ENCODE results near the gene ACTR3.
A peak's percentile ranks its signal among the peaks of the same experiment; 100 is the strongest.
"Not testable (repeated sequence)": the region's sequence is repeated elsewhere in the genome, so short reads cannot be mapped to it uniquely, and the experiment has no call there.

The ACTR3 gene

DNA sequence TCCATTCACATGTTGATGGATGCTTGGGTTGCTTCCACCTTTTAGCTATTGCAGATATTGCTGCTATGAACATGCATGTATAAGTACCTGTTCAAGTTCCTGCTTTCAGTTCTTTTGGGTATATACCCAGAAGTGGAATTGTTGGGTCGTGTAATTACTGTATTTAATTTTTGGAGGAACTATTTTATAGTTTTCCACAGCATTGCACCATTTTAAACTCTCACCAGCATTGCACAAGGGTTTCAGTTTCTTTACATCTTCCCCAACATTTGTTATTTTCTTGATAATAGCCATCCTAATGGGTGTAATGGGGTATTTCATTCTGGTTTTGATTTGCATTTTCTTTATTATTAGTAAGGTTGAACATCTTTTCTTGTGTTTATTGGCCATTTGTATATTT is 16.0 kb downstream of the ACTR3 start:
- DNase-seq (ENCODE audit: low read depth in 2 of 2): no peak

- DNase-seq (ENCODE audit: low read depth in 2 of 2): no peak
These were observed 16.8 kb downstream of the ACTR3 start for GRCh38 chr2:113906647-113907046.

DNA sequence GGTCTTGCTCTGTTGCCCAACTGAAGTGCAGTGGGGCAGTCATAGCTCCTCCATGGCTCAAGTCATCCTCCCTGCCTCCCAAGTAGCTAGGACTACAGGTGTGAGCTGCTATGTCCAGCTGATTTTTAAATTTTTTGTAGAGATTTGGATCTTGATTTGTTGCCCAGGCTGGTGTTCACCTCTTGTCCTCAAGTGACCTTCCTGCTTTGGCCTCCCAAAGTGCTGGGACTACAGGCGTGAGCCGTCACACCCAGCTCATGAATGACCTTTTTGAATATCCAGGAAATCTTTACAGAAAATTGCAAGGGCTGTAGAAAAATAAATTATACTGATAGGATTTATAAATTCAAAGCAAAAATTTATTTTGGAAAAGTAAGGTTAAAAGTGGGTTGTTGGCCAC is 17.4 kb downstream of the ACTR3 start:
- no peak for DNase-seq (ENCODE audit: low read depth in 2 of 2)

DNA sequence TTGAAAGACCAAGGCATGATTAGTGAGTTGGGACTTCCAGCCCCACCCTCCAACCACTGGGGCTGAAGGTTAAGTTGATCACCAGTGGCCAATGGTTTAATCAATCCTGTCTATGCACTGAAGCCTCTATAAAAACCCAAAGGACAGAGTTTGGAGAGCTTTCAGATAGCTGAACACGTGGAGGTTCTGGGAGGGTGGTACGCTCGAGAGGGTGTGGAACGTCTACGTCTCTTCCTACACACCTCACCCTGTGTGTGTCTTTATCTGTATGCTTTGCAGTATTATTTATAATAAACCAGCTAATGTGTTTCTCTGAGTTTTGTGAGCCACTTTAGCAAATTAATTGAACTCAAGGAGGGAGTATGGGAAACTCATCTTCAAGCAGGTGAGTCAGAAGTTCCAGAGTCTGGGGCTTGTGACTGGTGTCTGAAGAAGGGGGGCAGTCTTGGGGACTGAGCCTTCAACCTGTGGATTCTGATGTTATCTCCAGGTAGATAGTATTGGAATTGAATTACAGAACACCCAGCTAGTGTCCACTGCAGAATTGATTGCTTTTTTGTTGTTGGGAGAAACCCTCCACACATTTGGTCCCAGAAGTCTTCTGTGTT is 20.3 kb downstream of the ACTR3 start:
- no peak for DNase-seq (ENCODE audit: low read depth in 2 of 2)

GRCh38 chr2:113910967-113911678 is 21.2 kb downstream of the ACTR3 start:
- no peak for DNase-seq (ENCODE audit: low read depth in 2 of 2)

GRCh38 chr2:113915082-113915819 is 25.4 kb downstream of the ACTR3 start:
- DNase-seq (ENCODE audit: low read depth in 2 of 2): no peak

- DNase-seq (ENCODE audit: low read depth in 2 of 2): no peak
These were observed 28.3 kb downstream of the ACTR3 start for GRCh38 chr2:113918229-113918628.

- DNase-seq (ENCODE audit: low read depth in 2 of 2): peak in 1 of 2 experiments; percentile 4
These were observed 31.1 kb downstream of the ACTR3 start for GRCh38 chr2:113920996-113921395.

GRCh38 chr2:113922335-113922734 is 32.4 kb downstream of the ACTR3 start:
- DNase-seq (ENCODE audit: low read depth in 2 of 2): no peak

GRCh38 chr2:113922784-113923183 is 32.9 kb downstream of the ACTR3 start:
- no peak for DNase-seq (ENCODE audit: low read depth in 2 of 2)

- DNase-seq (ENCODE audit: low read depth in 2 of 2): no peak
These were observed 36.0 kb downstream of the ACTR3 start for GRCh38 chr2:113925884-113926283.

GRCh38 chr2:113926314-113926713 is 36.4 kb downstream of the ACTR3 start:
- no peak for DNase-seq (ENCODE audit: low read depth in 2 of 2)

DNA sequence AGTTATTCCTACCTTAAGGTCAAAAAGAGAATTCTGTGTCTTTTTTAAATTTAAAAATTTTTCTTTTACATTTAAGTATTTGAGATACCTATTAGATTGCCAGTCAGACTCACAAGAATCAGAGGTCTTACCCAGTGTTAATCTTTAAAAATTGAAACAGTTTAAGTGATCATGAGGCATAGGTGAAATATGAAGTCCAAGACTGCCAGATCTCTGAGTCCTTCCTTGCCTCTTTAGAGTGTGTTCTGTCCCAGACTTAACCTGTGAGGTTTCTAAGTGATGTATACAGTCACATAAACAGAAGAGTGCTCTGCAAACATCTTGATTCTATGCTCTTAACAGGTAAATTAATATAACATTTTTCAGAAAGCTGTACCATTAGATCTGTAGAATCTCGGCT is 40.6 kb downstream of the ACTR3 start:
- DNase-seq (ENCODE audit: low read depth in 2 of 2): no peak

DNA sequence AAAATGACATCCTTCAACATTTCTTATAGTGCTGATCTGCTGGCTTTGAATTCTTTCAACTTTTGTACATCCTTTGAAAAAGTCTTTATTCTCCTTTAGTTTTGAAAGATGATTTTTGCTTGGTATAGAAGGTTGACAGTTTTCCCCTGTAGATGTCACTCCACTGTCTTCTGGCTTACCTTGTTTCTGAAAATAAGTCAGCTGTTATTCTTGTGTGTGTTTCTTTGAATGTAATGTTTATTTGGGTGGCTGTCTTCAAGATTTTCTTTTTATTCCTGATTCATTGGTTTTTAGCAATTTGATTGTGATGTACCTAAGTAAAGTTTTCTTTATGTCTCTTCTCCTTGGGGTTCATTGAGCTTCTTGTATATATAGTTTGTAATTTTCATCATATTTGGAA is 47.6 kb downstream of the ACTR3 start:
- DNase-seq (ENCODE audit: low read depth in 2 of 2): no peak

- DNase-seq (ENCODE audit: low read depth in 2 of 2): no peak
These were observed 51.0 kb downstream of the ACTR3 start for GRCh38 chr2:113940891-113941290.

- DNase-seq (ENCODE audit: low read depth in 2 of 2): not testable (repeated sequence)
These were observed 55.9 kb downstream of the ACTR3 start for GRCh38 chr2:113945784-113946183.

GRCh38 chr2:113950906-113951305 is 61.0 kb downstream of the ACTR3 start:
- not testable (repeated sequence) for DNase-seq (ENCODE audit: low read depth in 2 of 2)

DNA sequence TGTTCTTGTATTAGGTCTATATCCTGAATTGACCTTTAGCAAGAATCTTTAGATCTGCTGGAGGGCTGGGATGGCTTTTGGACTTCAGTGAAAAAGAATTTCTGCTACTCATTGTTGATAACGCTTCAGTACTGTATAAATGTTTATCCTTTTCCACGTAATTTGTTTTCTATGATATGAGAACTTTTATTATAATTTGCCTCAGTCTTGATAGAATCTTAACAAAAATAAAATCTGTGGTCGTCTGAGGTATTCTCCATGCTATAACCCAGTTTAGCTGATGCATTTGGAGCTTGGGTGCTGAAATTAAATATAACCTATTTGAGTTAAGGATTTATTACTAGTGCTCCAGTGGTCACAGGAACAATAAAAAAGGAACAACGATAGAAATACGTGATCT is 71.1 kb downstream of the ACTR3 start:
- no peak for DNase-seq (ENCODE audit: low read depth in 2 of 2)

DNA sequence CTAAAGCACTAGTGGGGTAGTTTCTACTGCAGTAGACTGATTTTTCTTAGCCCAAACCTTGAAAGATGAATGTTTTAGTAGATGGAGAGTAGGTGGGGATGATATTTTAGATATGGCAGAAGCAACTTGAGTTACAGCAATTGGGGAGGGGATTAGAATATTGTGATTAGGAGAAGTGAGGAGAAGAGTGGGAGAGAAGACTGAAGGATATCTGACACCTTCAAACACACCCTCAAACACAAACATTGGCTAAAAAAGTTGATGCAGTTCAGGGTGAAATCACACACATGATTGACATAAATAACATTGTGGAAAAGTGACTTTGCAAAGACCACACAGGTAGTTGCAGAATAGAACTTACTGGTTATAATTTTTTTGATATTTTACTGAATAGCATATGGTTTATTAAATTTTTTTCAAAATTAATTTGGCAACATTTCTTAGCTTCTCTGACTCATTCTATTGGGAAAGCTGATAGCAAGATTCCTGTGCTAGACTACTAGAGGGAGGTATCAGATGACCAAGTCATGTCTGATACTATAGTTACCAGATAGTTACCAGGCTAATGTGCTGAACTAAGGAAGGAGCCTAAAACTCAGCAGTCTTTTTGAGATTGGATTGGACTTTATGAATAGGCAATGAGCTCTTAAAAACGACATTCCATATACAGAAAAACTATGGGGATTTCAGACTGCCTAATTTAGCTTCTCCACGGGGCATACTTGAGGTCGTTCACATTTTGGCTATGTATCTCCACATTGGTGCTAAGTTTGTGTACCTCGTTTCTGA is 73.0 kb downstream of the ACTR3 start:
- peak; percentile 33 to 35 for DNase-seq (ENCODE audit: low read depth in 2 of 2)

GRCh38 chr2:113963965-113964364 is 74.1 kb downstream of the ACTR3 start:
- DNase-seq (ENCODE audit: low read depth in 2 of 2): no peak

GRCh38 chr2:113964436-113964835 is 74.5 kb downstream of the ACTR3 start:
- no peak for DNase-seq (ENCODE audit: low read depth in 2 of 2)

DNA sequence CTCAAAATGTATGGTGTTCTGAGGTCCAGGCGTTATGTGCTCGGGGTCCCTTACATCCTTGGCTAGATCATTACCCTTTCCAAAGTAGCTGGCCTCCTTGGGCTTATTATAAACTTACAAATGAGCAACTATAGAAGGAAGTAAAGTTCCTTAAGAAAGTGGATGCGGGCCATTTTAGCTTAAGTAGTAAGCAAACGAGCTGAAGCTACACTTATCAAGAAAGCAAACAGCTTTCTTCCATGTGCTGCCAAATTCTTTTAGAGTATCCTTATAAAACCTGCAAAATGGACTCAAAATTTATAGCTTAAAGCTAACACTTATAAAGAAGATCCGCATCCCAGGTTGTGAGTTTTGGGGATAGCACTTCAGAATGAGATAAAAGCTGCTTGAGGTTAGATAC is 75.3 kb downstream of the ACTR3 start:
- DNase-seq (ENCODE audit: low read depth in 2 of 2): no peak

All from fibroblast of skin of left biceps (primary cell).